Measurements from ENCODE around the gene CCR1. TPM values are rescaled to one million over a fixed set of nuclear protein-coding genes. Genes with fewer than 3 reads are reported as not detected.

CCR1 gene
- 0.52 TPM for total RNA-seq

DNA sequence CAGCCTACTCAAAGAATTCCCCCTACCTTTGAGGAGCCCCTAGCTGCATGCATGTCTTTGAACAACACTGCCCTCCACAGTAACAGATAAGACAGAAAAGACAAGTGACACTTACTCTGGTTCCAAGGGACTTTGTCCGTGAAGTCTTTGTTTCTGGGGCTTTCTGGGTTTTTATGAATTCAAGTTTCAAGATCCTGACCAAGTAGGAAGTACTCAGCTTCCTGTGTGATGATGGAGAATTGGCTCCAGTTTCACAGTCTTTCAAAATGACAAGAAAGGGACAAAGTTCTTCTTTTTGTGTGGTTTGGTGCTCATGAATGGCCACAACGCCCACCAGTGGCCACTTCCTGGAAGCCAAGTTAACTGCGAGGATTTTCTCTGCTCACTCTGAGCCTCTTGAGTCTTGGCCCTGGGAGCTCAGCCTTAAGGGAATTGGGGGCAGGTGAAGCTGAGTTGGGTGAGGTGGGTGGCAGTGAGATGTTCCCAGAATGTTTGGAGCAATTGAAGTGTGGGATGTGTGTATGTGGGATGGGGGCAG is at the start of gene CCR1:
TSS of gene CCR1 (minus strand) at position 147 of the 538 bp plus-strand sequence. CDS start 4,000 bp downstream, outside the sequence.
- ATAC-seq, result peak; percentile 21

DNA sequence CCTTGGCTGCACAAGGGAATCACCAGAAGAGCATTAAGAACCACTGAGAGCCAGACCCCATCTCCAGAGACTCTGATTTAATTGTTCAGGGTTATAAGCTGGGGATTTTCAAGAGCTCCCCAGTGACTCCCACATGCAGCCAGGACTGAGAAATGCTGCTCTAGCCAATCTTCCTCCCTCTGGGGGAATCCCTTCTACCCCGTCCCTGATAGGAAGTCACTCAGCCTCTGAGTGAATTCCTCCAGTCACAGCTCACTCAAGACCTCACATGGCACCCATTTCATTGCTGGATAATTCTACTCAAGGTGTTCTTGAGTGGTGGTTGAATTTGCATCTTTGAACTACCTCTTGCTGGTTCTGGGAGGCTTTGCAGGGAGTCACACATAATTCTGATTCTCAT is 44.9 kb upstream of the CCR1 start:
- no peak for ATAC-seq

DNA sequence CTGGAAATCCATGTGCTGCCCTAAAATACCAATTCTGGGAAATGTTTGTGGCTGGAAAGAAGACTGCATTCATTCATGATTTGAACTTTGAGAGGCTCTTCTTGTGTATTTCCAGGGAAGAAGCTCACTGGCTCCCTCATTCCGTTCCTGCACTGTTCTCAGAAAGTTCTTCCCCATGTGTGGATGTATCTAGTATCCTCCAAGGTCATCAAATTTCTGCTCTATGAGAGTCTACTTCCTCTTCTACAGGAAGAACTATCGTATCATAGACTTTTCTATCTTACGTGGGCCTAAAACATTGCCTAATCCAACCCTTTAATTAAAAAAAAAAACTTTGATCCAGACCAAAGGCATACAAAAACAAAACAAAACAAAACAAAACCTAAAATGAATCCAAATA is 37.0 kb upstream of the CCR1 start:
- no peak for ATAC-seq

DNA sequence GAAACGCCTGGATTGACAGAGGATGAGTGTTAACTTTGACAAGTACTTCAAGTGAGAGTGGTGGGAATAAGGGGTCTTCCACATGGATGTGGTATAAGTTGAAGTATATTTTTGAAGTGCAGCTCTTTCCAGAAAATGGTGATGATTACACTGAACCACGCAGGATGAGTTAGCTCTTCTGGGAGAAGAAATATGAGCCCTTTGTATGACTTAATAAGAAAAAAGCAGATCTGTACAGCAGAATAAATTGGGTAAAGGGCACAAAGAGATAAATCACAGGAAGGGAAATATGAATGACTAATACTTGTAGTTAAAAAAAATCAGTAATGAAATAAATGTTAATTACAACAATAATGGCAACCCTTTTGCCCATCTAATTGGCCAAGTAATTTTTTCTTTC is 35.4 kb upstream of the CCR1 start:
- no peak for ATAC-seq

DNA sequence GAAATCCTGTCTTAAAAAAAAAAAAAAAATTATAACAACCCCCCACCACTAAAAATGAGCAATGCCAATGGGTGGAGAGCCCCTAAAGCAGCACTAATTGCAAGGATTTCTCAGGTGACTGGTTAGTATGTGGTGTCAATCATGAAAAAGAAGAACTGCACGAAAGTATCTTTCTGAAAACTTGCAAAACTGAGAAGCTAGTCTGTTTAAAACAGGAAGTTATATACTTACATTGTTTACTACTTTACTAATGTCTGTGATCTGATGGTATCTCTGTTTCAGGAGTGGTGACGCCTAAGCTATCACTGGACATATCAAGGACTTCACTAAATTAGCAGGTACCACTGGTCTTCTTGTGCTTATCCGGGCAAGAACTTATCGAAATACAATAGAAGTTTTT is 34.0 kb upstream of the CCR1 start, which contains the start of gene CCR3:
TSS of gene CCR3 (plus strand) at position 341 of the 400 bp plus-strand sequence. CDS start 22,699 bp downstream, outside the sequence.
- no peak for ATAC-seq

DNA sequence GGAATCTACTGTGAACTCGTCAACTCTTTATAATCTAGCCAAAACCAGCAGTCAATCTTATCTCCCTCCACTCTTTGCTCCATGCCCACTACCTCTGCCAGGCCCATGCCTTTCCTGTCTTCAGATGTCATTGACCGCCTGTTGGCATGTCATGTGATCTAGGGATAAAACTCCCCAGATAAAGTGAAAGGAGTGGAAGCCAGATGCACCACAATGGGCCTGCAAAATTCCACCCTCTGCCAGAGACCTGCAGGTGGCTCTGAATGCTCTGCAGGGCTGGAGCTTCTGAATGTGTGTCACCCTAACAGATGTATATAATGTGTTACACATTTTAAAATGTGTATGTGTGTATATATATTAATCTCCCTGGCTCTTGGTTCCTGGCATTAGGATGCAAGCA is 31.8 kb upstream of the CCR1 start:
- no peak for ATAC-seq

DNA sequence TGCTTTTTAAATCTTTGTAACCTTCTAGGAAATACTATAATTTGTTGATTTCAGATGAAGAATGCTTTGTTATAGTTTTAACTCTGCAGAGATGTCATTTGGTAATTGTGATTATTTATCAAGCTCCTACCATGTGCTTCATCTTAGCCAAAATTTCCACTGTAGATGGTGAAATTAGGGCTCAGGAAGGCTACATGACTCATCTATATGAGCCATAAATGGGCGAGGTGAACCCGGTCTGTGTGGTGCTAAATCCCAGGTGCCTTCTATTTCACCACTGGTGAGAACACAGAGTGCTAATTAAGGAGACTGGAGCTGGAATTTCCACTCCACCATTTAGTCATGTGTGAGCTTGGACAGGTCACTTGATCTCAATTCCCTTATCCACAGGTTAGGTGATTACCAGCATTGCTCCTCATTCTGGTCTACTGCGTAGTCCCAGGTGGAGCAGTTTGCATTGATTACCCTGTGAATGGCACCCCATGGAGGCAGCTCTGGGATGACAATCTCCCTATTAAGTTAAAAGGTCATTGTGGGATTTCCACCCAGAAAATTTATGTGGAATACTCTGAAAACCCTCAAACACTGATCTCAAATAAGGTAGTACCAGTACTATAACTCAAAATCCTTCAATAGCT is 31.3 kb upstream of the CCR1 start:
- ATAC-seq, result peak; percentile 97

DNA sequence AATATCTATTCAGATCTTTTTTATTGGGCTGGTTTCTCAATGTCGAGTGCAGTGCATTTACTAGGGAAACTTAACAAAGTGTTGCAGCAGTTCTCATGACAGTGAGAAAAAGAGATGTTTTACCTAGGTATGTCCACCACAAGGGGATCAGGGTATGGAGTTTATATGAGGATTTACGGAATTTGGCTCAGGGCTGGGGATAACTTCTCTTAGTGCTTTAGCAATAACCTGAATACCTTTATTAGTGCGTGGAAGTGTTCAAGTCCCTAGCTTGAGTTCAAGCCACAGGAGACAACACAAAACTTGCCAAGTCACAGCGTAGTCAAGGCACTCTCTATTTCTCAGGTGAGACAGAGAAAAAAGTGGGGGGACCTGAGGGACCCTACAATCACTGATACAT is 30.3 kb upstream of the CCR1 start:
- no peak for ATAC-seq

DNA sequence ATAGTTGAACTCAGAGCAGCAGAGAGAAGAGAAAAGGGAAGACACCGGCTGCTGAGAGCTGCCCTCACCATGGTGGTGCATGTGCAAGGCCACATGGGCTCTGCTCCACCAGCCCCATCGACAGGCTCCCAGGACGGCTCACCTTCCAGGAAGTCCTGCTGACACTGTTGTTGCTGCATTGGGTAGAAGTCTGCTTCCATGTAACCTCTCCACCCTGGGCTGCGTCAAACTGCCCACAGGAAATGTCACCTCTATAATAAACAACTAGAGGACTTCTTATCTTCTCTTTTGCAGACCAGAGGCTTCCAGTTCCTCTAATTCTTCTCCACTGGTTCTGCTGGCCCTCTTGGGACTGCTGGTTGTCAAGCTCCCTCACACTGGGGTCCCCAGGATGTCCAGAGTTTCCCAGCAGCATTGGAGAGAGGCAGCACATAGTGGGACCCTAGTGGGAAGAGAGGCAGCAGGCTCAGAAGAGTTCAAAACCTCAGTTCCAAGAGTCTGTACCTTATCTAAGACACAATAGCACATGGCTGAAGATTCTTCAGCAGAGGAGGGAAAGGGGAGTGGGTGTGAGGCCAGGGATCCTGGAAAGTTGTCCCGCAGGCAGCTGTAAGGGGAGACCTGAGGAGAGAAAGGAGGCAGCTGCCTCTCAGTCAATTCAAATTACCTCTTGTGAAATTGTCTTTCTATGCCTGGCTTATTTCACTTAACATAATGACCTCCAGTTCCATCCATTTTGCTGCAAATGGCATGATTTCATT is 28.4 kb upstream of the CCR1 start:
- ATAC-seq, result no peak

DNA sequence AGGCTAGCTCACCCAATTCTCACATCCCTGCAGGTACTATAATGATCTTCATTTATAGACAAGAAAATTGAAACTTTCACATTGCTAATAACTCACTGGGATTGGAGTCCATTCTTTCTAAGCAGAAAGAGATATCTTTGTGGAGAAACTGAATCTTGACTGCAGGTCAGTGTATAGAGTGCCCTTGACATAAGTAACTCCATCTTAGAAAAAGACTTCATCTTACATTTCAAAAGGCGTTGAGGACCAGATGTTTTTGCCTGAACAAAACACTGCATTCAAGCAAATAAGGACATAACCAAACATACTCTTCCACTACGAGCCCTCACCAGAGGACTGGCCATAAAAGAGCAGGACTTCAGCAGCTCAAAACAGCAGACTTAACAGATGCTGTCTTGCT is 27.3 kb upstream of the CCR1 start:
- ATAC-seq, result no peak

DNA sequence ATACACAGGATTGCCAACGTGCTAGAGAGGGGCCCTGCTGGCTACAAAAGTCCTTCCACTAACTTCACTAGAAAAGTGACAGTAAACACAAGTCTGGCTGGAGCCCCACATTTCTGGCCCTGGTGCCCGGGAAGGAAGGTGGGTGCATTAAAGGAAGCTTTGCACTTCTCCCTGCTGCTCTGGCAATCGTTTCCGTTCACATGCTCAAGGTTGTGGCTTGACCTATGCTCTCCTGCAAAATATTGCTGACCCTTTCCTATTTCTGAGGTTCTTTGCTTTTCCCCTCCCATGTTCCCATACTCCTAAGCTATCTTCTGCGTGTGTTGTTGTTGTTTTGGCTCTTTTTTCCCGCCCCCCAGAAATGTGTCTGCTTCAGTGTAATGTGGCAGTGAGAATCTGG is 25.1 kb upstream of the CCR1 start:
- ATAC-seq, result no peak

DNA sequence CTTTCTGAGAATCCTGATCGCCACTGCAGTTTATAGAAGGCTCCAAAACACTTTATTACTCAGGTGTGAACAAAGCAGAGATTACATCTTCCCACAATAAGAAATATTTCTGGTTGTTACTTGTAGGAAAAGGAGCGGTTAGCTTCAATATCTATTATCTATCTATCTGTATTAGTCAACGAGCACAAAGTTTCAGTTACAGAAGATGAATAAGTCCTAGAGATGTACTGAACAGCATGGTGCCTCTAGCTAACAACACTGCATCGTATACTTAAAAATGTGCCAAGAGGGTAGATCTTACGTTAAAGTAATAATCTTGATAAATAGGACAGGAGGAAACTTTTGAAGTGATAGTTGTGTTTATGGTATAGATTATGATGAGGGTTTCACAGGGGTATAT is 23.2 kb upstream of the CCR1 start:
- ATAC-seq, result no peak

DNA sequence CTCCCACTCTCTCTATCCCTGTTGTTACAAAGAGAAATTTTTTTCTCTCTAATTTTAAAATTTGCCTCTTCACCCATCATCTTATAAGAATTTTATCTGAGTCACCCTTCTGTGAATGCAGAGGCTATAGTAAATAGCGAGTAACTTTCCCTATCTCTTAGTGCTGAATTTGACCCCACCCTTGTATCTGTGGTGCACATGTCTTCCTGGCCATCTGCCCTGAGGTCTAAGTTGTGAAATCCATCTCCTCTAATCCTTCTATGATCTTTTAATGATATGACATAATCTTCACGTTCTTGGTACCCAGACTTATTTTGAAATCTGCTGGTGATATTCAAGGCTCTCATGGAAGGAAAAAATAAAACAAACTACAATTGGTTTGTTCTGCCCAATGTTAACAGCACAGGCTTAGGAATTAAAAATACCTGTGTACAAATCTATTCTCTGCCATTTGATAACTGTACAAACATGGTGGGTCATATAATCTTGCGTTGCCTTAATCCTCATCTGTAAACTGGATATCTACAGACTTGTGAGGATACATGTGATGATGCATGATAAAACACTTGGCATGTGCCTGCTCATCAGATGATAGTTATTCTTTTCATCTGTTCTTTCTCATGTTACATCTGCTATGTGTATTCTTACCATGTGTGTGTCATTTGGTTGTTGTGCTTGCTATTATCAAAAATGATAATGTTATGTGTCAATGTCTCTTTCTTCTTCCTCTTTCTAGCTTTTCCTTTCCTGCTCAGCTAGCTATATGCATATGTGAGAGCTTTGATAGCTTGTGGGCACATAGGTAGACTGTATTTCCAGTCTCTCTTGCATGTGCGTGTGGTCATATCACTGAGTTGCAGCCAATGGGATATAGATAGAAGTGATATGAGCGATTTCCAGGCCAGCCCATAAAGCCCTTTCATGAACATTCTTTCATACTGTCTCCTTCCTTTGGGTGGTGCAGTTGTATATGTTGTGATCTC is 20.4 kb upstream of the CCR1 start:
- ATAC-seq, result no peak

DNA sequence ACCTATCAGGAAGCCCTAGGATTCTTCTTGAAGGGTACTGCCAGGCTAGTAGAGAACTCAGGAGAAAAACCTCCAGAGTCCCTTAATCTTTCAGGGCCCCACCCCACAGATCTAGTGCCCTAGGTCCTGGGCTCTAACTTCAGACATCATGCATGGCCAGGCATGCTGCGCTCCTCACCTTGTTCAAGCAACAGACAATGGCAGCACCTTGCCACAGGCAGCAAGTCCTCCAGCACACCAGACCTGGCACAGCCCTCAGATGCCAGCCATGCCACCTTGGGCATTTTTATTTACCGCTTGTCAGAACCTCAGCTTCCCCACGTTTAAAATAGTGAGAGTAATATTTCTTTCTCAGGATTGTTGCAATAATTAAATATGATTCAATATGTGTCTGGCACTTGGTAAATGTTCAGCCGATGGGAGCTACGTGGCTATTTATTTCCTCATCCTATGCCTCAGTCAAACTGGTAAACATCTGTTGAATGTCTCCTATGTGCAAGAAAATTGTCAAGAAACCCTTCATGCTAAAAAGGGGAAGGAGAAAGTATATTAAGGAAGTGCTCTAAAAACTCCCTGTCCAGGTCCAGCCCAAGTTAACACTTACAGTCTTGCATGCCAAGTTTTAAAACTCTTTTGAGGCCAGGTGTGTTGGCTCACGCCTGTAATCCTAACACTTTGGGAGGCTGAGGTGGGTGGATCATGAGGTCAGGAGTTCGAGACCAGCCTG is 14.5 kb upstream of the CCR1 start:
- peak; percentile 29 for ATAC-seq

DNA sequence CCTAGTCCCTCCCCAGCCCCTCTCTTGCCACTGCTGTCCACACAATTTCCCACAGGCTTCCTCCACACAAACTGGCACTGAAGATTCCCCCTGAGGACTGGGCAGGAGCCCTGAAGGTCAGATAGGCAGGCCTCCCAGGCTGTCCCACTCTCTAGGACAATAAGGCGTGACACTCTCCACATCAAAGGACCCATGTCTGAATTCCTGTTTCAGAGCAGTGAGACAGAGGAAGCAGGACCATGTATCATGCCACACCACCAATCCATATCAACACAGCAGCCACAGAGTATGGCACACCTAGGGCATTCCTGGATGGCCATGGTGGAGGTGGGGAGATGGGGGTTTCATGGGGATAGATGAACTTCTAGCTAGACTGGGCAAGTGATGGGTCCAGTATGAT is 13.8 kb upstream of the CCR1 start:
- ATAC-seq, result no peak

DNA sequence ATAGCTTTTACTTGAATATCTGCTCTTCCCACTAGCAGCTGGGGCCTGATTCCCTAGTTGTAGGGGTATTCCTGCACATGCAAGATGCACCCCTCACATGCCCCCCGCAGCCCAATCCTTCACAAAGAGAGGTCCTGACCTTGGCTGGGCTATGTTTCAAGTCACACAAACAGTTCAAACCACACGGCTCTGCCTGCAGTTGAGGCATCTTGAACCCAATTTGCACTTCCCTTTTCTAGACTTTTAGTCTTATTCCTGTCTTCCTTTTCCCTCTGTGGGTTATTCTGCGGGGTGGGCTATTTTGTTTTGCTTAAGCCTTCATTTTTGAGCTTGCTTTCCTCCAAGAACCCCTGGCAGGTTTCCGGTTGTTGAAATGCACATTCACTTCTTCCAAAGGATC is 13.3 kb upstream of the CCR1 start:
- no peak for ATAC-seq

DNA sequence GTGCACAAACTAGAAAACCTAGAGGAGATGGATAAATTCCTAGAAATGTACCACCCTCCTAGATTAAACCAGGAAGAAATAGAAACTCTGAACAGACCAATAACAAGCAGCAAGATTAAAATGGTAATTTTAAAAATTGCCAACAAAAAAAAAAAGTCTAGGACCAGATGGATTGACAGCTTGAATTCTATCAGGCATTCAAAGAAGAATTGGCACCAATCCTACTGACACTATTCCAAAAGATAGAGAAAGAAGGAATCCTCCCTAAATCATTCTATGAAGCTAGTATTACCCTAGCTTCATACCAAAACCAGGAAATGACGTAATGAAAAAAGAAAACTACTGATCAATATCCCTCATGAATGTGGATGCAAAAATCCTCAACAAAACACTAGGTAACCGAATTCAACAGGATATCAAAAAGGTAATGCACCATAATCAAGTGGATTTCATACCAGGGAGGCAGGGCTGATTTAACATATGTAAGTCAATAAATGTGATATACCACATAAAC is 10.1 kb upstream of the CCR1 start:
- no peak for ATAC-seq

DNA sequence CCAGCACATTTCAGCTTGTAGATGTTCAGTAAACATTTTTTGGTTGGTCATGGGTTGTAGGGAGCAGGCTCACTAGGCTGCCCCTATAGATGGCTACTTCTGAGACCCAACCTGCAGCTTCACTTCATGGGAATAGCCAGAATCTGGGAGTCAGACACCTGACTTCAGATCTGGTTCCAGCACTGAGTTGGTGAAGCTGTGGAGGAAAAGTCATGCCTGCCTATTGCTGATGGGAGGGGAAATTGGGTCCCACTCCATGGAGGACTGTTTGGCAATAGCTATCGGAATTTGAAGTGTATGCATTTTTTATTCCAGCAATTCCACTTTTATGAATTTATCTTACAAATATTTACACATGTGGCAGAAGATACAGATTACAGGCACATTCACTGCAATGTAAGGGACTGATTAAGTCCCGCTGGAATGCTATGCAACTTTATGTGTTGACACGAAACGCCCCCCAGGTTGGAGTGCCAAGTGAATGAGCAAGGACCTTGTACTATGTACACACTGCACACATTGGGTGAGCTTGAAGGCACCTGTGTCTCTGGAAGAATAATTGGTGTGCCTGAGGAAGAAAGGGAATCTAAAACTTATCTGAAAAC is 7.8 kb upstream of the CCR1 start:
- ATAC-seq, result no peak

DNA sequence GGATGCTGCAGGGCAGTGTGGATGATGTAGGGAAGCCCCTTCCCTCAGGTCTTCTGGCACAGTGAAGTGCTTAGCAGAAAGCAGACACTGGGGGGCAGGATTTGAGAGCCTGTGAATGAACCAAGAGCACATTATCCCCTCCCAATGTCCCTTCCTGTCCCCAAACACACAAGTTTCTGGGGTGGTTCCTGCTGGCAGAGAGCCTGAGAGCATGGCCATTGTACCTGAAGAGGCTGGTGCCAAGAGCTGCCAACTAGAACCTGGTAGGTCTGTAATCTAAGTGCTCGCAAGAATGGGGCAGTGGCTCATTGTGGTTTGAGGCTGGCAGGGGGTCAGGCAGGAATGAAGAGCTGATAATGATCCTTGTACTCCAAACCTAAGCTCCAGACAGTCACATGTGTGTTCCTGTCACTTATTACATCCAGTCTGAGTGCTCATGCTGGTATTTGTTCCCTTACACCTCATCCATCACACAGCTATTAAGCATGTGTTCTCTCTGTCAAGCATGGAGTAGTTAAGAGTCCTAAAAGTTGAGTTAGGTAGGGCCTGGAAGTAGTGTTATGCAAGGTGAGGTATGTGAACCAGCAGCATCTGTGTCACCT is 6.7 kb upstream of the CCR1 start:
- no peak for ATAC-seq

DNA sequence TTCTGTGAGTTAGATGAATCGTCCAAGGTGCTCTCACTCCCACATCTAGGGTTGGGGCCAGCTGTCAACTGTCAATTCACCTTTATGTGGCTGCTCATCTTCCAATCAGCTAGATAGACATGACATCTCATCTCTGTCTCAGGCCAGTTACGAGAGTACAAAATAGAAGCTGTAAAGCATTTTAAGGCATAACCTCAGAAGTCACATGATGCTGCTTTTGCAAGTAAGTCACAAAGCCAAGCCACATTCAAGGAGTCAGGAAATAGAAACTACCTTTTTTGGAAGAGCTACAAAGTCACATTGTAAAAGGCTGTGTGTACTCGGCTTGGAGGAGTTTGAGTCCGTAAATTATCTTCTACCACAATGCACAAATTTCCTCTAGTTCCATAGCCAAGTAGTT is 5.1 kb upstream of the CCR1 start:
- ATAC-seq, result no peak

DNA sequence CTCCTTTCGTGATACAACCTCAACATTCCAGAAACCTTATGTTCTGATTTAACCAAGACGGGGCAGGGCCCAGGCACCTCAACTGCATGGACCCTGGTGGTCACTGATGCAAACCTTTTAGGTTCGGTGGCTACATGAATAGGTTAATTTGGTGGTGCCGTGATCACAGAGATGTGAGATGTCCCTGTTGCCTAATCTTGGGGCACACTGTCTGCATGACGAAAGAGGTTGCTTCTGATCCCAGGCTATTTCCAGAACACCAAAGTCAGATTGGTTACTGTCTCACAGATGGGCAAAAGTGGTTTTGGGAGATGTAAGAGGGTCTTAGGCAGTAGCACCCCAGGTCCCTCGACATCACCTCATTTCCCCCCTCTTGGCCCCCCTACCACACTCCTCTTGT is 4.0 kb upstream of the CCR1 start:
- no peak for ATAC-seq

All from esophagus mucosa (tissue), 1 donor.